ENCODE results near the gene PPIP5K2. TPM values are rescaled to one million over a fixed set of nuclear protein-coding genes. Genes with fewer than 3 reads are reported as not detected.

PPIP5K2 gene
- total and polyA plus RNA-seq, 4 donors: 9.7 to 38.6 (median 27.4) TPM

- no peaks in the 10 kb centered on the region for H3K36me3 ChIP-seq (ENCODE audit: control insufficient read depth in 4 of 4, insufficient read depth in 3 of 4, low read depth in 1 of 4, low read length in 3 of 4)
- H3K9me3 ChIP-seq (ENCODE audit: control insufficient read depth in 4 of 4, low read length in 3 of 4): peaks cover 0 to 2% (median 0%) of the 10 kb centered on the region in 4 donors
- TF ChIP-seq SP1 (IDR thresholded peaks at IDR 0.05) (no peak), RXRA (IDR thresholded peaks at IDR 0.05) (no peak), GABPA (IDR thresholded peaks at IDR 0.05 in 1 of 2, conservative IDR thresholded peaks at IDR 0.05 in 1 of 2) (no peak), ZBTB33 (IDR thresholded peaks at IDR 0.05) (no peak), ATF3 (IDR thresholded peaks at IDR 0.05) (no peak), HNF4A (conservative IDR thresholded peaks at IDR 0.05) (no peak), EGR1 (IDR thresholded peaks at IDR 0.05; ENCODE audit: low read depth in 2 of 2) (no peak), HNF4G (IDR thresholded peaks at IDR 0.05) (no peak), NR2F2 (IDR thresholded peaks at IDR 0.05) (no peak), JUND (IDR thresholded peaks at IDR 0.05) (no peak), TAF1 (conservative IDR thresholded peaks at IDR 0.05) (no peak), FOXA2 (IDR thresholded peaks at IDR 0.05) (no peak), REST (IDR thresholded peaks at IDR 0.05) (no peak), MAX (IDR thresholded peaks at IDR 0.05) (no peak), FOXA1 (IDR thresholded peaks at IDR 0.05) (no peak), CTCF (IDR thresholded peaks at IDR 0.05; ENCODE audit: low read depth, low read length, missing input control) (no peak)
- H3K4me1 ChIP-seq (ENCODE audit: control insufficient read depth in 4 of 4, insufficient read depth in 4 of 4, low read length in 3 of 4): no peaks in the 10 kb centered on the region
- no peaks in the 10 kb centered on the region for H3K27me3 ChIP-seq (ENCODE audit: control insufficient read depth in 4 of 4, insufficient read depth in 4 of 4, low read length in 3 of 4)
- no peak for DNase-seq (ENCODE audit: low spot score)
- H3K27ac ChIP-seq (ENCODE audit: low read depth in 1 of 2, low read length in 2 of 2): no peak overlapping the region
- no peak overlapping the region for H3K4me3 ChIP-seq (ENCODE audit: low read depth in 1 of 3, low read length in 3 of 3)
- WGBS: 92% methylated on average over 1 of the region's 1 CpG
- H3K9ac ChIP-seq (ENCODE audit: low read depth in 1 of 2, low read length in 2 of 2): no peak overlapping the region
Measured at GRCh38 chr5:103247118-103247517, 127.0 kb downstream of the PPIP5K2 start.

GRCh38 chr5:103249068-103249467 lies 129.0 kb downstream of the PPIP5K2 start:
- no peak overlapping the region for H3K4me3 ChIP-seq (ENCODE audit: low read depth in 1 of 3, low read length in 3 of 3)
- no peak for DNase-seq (ENCODE audit: low spot score)
- H3K27ac ChIP-seq (ENCODE audit: low read depth in 1 of 2, low read length in 2 of 2): no peak overlapping the region
- H3K9ac ChIP-seq (ENCODE audit: low read depth in 1 of 2, low read length in 2 of 2): no peak overlapping the region
- H3K36me3 ChIP-seq (ENCODE audit: control insufficient read depth in 4 of 4, insufficient read depth in 3 of 4, low read depth in 1 of 4, low read length in 3 of 4): no peaks in the 10 kb centered on the region
- no peaks in the 10 kb centered on the region for H3K4me1 ChIP-seq (ENCODE audit: control insufficient read depth in 4 of 4, insufficient read depth in 4 of 4, low read length in 3 of 4)
- no peaks in the 10 kb centered on the region for H3K9me3 ChIP-seq (ENCODE audit: control insufficient read depth in 4 of 4, low read length in 3 of 4)
- H3K27me3 ChIP-seq (ENCODE audit: control insufficient read depth in 4 of 4, insufficient read depth in 4 of 4, low read length in 3 of 4): no peaks in the 10 kb centered on the region
- 86% methylated on average over 2 of the region's 2 CpGs for WGBS
- TF ChIP-seq YY1 (IDR thresholded peaks at IDR 0.05): no peak
- no peak for TF ChIP-seq EGR1 (IDR thresholded peaks at IDR 0.05; ENCODE audit: low read depth in 2 of 2)
- no peak for TF ChIP-seq ATF3 (IDR thresholded peaks at IDR 0.05)
- no peak for TF ChIP-seq FOXA1 (IDR thresholded peaks at IDR 0.05)
- TF ChIP-seq TAF1 (conservative IDR thresholded peaks at IDR 0.05): no peak
- no peak for TF ChIP-seq JUND (IDR thresholded peaks at IDR 0.05)
- TF ChIP-seq HNF4A (conservative IDR thresholded peaks at IDR 0.05): no peak
- TF ChIP-seq FOXA2 (IDR thresholded peaks at IDR 0.05): no peak
- no peak for TF ChIP-seq SP1 (IDR thresholded peaks at IDR 0.05)
- TF ChIP-seq ZBTB33 (IDR thresholded peaks at IDR 0.05): no peak
- TF ChIP-seq MAX (IDR thresholded peaks at IDR 0.05): no peak
- TF ChIP-seq CTCF (IDR thresholded peaks at IDR 0.05; ENCODE audit: low read depth, low read length, missing input control): no peak
- TF ChIP-seq GABPA (IDR thresholded peaks at IDR 0.05 in 1 of 2, conservative IDR thresholded peaks at IDR 0.05 in 1 of 2): no peak
- TF ChIP-seq RAD21 (IDR thresholded peaks at IDR 0.05): no peak

All from liver (tissue), 9 donors.